ENCODE data around the gene TRAPPC12. TPM values are rescaled to one million over a fixed set of nuclear protein-coding genes. Genes with fewer than 3 reads are reported as not detected.
A peak's percentile ranks its signal among the peaks of the same experiment; 100 is the strongest.

TRAPPC12 gene
- total and polyA plus RNA-seq, 12 donors = 71.9 to 256 (median 89.6) TPM

GRCh38 chr2:3387644-3388411 lies 8.3 kb downstream of the TRAPPC12 start:
- DNase-seq (no peak), ATAC-seq (peak in 2 of 8 donors; percentile 10 to 68)
- H3K36me3 ChIP-seq = peaks cover 5 to 80% (median 21%) of the 10 kb centered on the region in 9 donors
- no peak overlapping the region for H3K4me3 ChIP-seq
- intact Hi-C loops (cut with DNase I) = no loop called here
- no peaks in the 10 kb centered on the region for H3K27me3 ChIP-seq
- H3K4me1 ChIP-seq = peaks cover 0 to 3% (median 0%) of the 10 kb centered on the region in 9 donors
- H3K9me3 ChIP-seq = no peaks in the 10 kb centered on the region
- H3K27ac ChIP-seq = no peak overlapping the region
- WGBS, 2 donors = 92 to 93% methylated on average over 74 to 89 of the region's 89 CpGs
- no peak for TF ChIP-seq CTCF (IDR thresholded peaks at IDR 0.05)

GRCh38 chr2:3388412-3388738 lies 8.9 kb downstream of the TRAPPC12 start:
- Histone ChIP-seq H3K4me3 (no peak overlapping the region), H3K27ac (no peak overlapping the region), H3K27me3 (no peaks in the 10 kb centered on the region), H3K36me3 (peaks cover 5 to 80% (median 21%) of the 10 kb centered on the region in 9 donors), H3K9me3 (no peaks in the 10 kb centered on the region), H3K4me1 (peaks cover 0 to 3% (median 0%) of the 10 kb centered on the region in 9 donors)
- no peak for DNase-seq
- intact Hi-C loops (cut with DNase I) = no loop called here
- ATAC-seq = no peak
- WGBS, 2 donors = 98% methylated on average over 31 of the region's 31 CpGs
- TF ChIP-seq CTCF (IDR thresholded peaks at IDR 0.05) = no peak

- Histone ChIP-seq H3K27me3 (no peaks in the 10 kb centered on the region), H3K4me1 (peaks cover 0 to 3% (median 0%) of the 10 kb centered on the region in 9 donors), H3K9me3 (no peaks in the 10 kb centered on the region), H3K36me3 (peaks cover 5 to 80% (median 21%) of the 10 kb centered on the region in 9 donors), H3K27ac (no peak overlapping the region), H3K4me3 (no peak overlapping the region)
- DNase-seq (no peak), ATAC-seq (no peak)
- 98% methylated on average over 29 of the region's 29 CpGs for WGBS, 2 donors
- no peak for TF ChIP-seq CTCF (IDR thresholded peaks at IDR 0.05)
- intact Hi-C loops (cut with DNase I) = no loop called here
These were observed 9.7 kb downstream of the TRAPPC12 start for GRCh38 chr2:3389193-3389592.

GRCh38 chr2:3390041-3390440 lies 10.5 kb downstream of the TRAPPC12 start:
- peaks cover 0 to 2% (median 0%) of the 10 kb centered on the region in 11 donors for H3K9me3 ChIP-seq
- DNase-seq = no peak
- ATAC-seq = no peak
- WGBS, 2 donors = 93 to 94% methylated on average over 8 of the region's 8 CpGs
- H3K27me3 ChIP-seq = no peaks in the 10 kb centered on the region
- H3K4me3 ChIP-seq = no peak overlapping the region
- no peaks in the 10 kb centered on the region for H3K4me1 ChIP-seq
- intact Hi-C loops (cut with DNase I) = no loop called here
- H3K27ac ChIP-seq = no peak overlapping the region
- H3K36me3 ChIP-seq = peaks cover 5 to 81% (median 21%) of the 10 kb centered on the region in 9 donors
- TF ChIP-seq CTCF (IDR thresholded peaks at IDR 0.05) = no peak

All from heart right ventricle (tissue), 16 donors.